NCI-H345 (cell line): Measurements from ENCODE around the gene PSMA6.
"Not testable (repeated sequence)": the region's sequence is repeated elsewhere in the genome, so short reads cannot be mapped to it uniquely, and the experiment has no call there.

ENCODE experiments used
- DNase-seq: peaks from one replicate; lab custom pipeline; 2025; lab: John Stamatoyannopoulos, UW

Gene PSMA6

DNA sequence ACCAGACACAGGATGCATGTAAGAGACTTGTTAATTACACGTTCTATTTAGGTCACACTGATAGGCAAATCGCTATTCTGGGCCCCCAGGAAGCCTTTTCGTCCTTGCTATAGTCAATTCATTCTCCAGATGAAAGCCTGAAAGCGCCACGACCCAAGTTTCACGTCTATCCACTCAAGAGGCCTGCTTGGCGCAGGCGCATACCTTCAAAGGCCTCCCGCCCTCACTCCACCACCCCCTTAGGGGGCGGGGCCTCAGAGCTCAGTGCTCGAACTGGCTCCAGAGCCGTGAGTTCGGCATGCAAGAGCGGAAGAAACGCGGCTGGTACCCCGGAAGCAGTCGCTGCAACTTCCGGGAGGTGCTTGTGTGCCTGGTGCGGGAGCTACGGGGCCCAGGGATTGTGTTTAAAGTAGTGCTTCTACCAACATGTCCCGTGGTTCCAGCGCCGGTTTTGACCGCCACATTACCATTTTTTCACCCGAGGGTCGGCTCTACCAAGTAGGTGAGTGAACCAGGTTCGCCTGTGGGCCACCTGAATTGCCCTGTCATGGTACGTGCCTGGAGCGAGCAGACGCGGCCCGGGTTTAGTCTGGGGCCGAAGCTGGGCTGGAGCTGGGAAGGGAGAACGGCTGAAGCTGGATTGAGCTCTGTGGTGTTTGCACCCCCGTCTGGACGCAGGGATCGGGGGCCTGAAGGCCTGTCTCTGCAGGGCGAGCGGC is at the start of gene PSMA6:
TSS of gene PSMA6 (plus strand) at position 332 of the 719 bp plus-strand sequence. CDS start at position 427, 95 bp downstream.
- DNase-seq = peak; percentile 100

DNA sequence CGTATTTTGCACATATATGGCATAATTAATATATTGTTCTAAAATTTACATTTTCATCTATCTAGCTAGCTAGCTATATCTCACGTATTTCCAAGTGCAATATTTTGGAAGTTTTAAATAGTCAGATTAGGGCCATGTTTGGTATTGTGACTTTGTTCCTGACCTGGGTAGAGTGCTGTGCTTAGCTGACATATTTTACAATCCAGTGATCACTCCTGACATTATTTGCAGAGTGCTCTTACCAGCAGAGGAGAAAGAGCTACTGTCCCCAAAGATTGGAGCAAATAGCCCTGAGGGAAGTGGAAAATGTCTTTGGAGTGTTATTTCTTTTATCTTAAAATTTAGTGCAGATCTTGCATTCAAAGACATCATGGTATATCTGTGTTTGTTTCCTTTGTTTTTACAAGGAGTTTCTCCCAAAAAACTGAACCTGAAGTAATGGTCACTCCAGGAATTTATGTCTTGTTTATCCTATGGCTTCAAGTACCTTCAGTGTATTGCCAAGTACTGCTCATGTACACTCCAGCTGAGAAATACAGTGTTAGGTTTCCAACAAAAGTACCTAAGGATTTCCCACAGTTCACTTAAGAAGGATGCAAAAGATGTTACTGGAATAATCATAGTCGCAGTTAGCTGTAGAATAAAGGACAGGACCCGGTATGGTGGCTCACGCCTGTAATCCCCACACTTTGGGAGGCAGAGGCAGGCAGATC is 49.4 kb upstream of the PSMA6 start:
- no peak for DNase-seq

DNA sequence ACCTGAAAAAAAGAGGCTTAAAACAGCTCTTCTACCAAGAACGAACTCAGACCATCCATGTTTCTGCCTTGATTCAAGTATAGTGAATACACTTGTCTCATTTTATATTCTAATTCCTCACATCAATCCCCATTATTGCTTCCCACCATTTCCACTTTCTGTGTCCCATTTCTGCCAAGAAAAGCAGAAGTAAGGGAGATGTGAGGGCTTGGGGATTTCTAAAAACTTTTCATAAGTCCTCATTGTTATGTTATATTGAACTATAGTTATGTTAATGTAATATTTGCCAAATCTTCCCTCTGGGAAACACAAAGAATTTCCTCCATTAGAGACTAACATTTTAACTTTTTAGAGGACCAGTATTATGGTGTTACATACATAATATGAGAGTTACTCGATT is 48.2 kb upstream of the PSMA6 start:
- no peak for DNase-seq

DNA sequence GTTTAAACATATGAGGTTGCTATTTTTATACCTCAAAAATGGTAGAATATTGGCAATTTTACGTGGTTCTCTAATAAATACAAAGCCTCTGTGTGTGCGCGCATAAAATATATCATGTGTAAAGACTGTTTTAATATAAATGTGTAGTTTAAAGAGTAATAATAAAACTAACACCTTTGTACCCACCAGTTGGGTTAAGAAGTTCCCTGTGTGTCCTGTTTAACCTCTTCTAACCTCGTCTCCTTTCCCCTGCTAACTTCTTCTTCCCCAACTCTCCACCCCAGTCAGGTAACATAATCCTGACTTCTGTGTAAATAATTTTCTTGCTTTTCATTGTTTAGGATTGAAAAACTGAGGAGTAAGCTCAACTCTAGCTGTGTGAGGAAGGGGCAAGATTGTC is 47.6 kb upstream of the PSMA6 start:
- DNase-seq = no peak

DNA sequence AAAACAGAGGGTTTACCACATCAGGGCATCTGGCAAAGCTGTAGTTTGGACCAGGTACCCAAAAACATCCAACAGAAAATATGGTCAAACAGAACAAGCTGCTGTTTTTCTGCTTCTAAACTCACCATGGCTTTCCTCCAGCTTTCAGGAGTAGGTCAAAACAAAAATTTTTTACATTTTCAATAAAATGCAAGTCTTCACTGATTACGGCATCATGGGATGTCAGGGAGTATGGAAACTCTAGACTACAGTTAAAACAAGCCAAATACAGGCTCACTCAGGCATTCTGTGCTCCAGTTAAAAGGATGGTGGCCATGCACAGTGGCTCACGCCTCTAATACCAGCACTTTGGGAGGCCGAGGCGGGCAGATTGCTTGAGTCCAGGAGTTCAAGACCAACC is 47.1 kb upstream of the PSMA6 start:
- DNase-seq = no peak

DNA sequence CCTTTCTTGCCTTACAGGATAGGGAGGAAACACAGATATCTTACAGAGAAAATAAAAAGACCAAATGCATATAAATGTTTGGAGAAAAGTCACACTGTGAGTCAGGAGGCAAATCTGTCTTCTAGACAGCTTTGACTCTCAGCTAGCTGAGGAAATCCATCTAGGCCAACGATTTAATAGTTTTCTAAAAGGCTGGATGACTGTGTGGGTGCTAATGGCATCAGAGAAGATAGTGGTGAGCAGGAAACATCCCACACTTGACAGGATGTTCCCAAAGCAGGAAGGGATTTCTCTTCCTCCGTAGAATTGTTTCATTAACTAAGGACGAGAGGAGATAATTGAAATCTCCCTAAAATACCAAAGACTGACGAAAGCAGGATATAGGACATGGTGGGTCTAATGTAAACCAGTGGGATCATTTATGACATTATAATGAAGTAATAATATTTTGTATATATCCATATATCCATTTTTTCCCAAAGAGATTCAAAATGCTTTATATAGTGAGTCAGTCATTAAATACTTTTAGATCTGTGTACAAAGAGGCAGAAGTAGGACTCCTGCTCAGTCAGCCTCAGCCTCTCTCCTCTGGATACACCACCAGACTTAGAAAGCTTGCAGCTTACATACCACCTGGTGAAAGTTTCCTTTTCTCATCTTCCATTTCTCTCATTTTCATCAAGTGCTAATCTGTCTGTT is 44.3 kb upstream of the PSMA6 start:
- no peak for DNase-seq

DNA sequence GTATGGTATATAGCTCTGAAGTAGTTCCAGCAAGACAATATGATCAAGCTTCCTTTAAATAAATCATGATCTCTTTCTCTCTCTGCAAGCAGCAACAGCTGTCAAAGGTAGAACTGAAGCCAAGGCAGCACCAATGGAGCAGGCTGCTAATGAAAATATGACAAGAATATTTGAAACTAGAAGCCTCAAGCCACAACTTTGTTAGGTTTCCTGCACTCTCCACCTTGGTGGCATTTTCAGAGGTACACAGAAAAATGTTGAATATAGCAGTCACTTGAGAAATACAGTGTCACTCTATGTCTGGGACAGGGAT is 43.8 kb upstream of the PSMA6 start:
- no peak for DNase-seq

DNA sequence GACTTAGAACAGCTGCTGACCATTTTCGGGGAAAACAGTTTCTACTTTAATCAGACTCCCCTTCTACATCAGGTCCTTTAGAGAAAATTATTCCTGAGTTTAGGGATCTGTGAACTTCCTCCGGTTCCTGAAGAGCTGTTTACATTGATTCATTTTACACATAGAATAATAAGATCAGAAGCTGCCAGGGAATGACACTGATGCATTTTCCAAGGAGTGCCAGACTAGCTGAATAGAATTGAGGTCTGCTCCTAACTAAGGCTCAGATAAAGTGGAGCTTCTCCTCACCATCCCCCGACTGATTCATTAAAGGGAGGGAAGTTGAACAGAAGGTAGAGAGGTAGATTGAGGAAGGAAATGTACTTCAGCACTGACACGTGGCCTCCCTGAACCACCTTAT is 41.9 kb upstream of the PSMA6 start:
- no peak for DNase-seq

DNA sequence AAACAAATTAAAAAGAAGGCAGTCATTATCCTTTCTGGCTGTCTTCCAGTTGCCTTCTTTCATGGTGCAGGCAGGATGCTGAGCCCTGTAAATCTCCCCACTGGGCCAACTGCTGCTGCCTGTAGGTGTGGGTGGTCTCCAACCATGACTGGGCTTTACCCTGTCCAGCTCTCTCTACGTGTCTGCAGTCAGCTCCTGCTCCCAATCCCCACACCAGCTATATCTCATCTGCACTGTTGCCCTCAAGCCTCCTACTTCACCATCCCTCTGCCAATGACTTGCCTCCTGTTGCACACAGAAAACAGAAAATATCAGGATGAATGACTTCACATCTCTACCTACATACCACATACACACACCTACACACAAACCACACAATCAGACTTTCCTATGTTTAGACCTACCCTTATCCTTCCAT is 39.7 kb upstream of the PSMA6 start:
- no peak for DNase-seq

DNA sequence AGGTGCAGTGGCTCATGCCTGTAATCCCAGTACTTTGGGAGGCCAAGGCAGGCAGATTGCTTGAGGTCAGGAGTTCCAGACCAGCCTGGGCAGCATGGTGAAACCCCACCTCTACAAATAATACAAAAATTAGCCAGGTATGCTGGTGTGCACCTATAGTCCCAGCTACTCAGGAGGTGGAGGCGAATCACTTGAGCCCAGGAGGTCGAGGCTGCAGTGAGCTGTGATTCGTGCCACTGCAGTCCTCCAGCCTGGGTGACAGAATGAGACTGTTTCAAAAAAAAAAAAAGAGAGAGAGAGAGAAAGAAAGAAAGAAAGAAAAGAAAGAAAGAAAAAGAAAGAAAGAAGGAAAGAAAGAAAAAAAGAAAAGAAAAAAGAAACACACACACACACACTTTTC is 39.1 kb upstream of the PSMA6 start:
- DNase-seq = not testable (repeated sequence)

DNA sequence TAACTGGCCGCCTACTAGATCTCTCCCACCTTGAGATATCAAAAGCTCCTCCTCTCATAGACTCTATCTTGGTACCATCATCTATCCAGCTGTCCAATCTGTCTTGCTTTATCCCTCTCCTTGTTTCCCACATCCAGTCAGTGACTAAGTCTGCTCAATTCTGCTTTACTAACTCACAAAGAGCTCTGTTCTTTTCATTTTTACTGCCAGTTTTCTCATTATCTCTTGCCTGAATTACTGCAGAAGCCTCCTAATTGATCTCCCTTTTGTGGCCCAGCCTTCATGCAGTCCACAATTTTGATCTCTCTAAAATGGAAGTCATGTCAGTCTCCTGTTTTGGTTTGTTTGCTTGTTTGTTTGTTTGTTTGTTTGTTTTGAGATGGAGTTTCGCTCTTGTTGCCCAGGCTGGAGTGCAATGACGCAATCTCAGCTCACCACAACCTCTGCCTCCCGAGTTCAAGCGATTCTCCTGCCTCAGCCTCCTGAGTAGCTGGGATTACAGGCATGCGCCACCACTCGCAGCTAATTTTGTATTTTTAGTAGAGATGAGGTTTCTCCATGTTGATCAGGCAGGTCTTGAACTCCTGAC is 38.1 kb upstream of the PSMA6 start:
- DNase-seq = not testable (repeated sequence)

DNA sequence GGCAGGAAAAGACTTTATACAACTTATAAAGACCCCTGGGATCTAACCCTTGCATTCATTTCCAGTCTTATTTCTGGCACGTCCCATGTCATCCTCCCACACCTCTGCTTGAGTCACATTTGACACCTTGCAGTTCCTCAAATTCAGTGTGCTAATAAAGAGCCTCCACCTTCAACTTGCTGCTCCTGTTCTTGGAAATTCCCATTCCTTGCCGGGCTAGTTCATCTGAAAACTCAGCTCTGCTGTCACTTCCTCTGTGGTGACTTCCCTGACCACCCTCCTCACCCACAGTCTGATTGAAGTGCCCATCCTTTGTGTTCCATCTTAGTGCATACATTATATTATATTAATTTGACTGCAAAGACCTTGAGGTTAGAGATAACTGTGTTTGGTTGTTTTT is 37.4 kb upstream of the PSMA6 start:
- no peak for DNase-seq

DNA sequence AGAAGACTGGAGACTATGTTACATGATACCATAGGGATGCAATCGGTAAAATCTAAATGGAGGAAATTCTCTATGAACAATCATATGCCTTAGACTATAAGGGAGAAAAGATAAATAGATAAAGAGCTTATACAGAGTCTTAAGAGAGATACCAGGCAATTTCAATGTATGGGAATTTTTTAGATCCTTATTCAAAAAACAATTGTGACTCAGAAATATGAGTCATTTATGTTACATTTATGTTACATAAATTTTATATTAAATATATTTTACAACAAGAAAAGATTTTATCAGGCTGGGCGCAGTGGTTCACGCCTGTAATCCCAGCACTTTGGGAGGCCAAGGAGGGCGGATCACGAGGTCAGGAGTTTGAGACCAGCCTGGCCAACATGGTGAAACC is 36.5 kb upstream of the PSMA6 start:
- no peak for DNase-seq

DNA sequence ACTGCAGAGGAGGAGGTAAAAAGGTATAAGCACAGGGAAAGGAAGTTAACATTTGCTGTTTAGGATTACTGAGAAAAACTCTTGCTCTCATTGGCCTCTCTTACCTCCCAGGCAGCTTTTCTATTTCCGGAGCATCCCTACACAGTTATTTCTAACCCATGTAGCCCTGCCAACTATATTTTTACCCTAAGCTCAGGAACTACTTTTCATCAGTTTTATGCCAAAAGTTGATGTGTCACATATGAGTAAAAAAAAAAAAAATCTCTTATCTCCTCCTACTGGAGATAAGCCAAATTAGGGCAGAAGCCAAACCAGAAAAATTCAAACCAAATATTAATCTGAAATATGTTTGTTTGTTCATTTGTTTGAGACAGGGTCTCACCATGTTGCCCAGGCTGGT is 34.4 kb upstream of the PSMA6 start:
- no peak for DNase-seq

DNA sequence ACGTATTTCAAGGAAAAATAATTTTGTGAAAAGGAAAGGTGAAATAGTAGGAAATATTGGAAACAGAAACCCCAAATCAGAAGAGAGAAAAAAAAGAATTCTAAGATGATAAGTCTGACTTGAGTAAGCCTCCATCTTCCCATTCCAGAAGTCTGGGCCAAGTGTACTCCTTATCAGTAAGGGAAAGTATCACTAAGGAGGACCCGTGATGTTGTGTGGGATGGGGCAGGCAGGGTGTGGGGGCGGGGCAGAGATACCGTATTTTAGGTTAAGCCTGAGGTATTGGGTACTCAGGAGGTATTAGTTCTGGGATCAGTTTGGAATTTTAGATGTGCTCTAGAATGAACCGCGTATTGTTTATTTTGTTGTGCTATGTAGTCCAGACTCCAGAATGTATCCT is 33.8 kb upstream of the PSMA6 start:
- no peak for DNase-seq

DNA sequence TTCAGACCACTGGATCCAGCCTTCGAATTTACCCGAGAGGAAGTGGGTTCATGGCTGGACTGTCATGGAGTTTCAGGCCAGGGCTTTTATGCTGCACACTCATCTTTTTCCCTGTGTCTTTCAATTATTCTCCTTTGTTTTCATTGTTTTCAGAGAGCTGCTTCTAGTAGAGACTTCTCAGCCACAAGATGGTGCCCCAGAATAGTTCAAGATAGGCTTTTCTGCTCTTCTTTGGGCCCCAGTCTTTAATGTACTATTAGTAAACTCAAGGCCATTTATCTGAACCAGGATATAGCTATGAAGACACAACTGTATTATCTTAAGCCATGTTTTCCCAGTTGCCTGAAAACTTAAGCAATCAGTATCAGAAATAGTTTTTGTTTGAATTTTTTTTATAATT is 30.4 kb upstream of the PSMA6 start:
- DNase-seq = no peak

DNA sequence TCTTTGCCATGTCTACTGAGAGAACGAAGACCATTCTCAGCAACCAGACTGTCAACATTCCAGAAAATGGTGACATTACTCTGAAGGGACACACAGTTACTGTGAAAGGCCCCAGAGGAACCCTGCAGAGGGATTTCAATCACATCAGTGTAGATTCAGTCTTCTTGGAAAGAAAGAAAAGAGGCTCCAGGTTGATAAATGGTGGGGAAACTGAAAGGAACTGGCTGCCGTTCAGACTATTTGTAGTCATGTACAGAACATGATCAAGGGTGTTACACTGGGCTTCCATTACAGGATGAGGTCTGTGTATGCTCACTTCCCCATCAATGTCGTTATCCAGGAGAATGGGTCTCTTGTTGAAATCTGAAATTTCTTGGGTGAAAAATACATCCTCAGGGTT is 29.7 kb upstream of the PSMA6 start:
- no peak for DNase-seq

DNA sequence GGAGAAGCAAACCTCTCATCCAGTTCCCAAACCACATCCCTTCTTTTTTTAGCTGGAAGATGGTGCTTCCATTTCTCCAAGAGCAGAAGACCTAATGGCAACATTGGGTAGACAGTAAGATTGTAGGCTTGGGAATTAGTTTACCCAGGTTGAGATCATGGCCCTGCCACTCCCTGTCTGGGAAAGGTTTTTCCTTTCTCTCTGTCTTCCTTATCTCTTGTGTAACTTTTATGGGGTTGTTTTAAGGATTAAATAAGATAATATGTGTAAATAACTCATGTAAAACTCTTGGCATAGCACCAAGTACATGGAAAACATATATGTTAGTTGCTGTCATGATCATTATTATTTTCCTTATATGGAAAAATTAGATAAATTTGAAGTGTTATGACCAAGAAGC is 23.2 kb upstream of the PSMA6 start:
- DNase-seq = no peak

DNA sequence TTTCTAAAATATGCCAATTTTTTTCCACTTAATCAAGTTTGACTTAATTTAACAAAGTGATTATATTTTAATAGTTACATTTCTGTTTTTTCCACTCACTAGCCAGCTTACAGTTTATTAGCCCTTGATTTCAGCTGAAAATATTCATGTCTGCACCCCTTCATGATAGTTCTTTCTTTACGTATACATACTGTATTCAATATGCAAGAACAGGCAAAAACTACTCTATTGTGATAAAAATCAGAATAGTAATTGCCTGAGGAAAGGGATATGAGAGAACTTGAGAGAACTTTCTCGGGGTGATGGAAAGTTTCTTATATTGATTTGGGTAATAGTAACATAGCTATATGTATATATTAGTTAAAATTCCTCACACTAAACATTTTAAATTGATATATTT is 17.4 kb upstream of the PSMA6 start:
- no peak for DNase-seq

DNA sequence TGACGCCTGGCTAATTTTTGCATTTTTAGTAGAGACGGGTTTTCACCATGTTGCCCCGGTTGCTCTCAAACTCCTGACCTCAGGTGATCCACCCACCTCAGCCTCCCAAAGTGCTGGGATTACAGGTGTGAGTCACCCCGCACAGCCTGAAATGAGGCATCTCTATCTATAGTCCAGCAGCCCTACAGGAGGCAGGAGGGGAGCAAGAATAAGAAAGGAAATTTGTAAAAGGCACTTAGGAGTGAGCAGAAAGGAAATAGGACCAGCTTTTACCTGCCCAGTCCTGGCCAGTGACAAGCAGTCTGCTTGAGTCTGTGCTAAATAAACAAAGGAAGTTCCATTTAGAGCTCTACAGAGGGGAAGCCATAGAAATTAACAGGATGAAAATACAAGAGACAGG is 15.0 kb upstream of the PSMA6 start:
- no peak for DNase-seq

DNA sequence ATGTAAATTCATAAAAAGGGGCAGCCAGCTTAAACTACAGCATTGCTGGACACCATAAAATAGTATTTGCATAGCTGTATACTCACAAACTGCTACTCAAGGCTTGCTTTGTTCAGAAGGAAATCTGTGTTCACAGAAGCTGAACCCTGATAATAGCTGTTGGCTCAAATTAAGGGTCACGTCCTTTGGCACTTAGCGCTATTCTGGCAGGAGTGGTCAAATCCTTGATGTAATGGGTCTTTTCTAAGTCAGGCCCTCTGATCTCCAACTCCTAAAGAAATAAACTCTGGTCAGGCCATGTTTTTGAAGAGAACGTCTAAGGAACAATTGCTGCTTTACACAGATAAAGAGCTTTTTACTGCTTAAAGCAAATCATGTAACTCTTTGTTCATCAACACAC is 12.8 kb upstream of the PSMA6 start:
- no peak for DNase-seq

DNA sequence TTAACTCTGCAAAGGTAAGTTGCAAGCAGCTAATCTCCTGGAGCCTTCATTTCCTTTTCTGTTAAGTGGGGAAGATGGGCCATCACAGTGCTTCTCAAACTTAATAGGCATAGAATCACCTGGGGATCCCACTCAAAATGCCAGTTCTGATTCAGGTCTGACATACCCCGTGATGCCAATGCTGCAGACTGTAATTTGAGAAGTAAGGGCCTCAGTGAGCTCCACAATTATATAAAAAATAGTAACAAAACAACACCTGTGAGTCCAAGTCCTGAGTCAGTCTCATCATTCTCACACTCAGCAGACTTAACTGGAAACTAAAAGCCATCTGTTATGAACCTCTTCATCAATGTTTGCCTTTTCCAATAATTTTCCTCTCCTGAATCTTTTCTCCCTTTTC is 10.8 kb upstream of the PSMA6 start:
- no peak for DNase-seq

DNA sequence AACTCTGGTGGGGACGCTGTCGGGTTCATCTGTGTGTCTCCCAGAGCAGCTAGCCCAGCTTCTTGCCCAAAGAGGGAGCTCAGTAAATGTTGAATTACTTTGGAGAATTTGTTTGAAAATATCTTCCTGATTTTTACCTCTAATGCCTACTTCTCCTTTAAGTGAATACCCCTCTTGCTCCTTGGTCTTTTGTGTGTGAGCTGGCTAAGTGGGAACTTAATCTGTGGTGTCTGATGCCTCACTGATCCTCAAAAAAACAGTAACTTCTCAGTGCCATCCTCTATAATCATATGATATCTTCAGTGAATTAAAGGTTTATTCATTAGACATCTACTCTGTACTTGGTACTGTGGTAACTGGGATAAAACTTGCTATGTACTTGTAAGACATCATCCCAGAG is 7.7 kb upstream of the PSMA6 start:
- no peak for DNase-seq
